KOPT-K1 (cell line): ENCODE measurements around the gene GRWD1.

Source experiments
- H3K27ac ChIP-seq: fragments of 200-600 bp; sonication (generic); 2 replicates; pipeline ENCODE4 v1.5.1; 2016; ENCODE audit warnings: antibody characterized with exemption, mild to moderate bottlenecking, low read depth, low read length; ENCODE audit not compliant: poor library complexity, severe bottlenecking
- H3K36me3 ChIP-seq: fragments of 200-600 bp; sonication (generic); 2 replicates; pipeline ENCODE4 v1.5.1; 2017; ENCODE audit warnings: antibody characterized with exemption, mild to moderate bottlenecking, low read length, moderate library complexity; ENCODE audit not compliant: insufficient read depth
- H3K9me3 ChIP-seq: fragments of 200-600 bp; sonication (generic); 2 replicates; pipeline ENCODE4 v1.5.1; 2017; ENCODE audit warnings: antibody characterized with exemption, low read length, mild to moderate bottlenecking; ENCODE audit not compliant: insufficient read depth, poor library complexity, severe bottlenecking

The GRWD1 gene

DNA sequence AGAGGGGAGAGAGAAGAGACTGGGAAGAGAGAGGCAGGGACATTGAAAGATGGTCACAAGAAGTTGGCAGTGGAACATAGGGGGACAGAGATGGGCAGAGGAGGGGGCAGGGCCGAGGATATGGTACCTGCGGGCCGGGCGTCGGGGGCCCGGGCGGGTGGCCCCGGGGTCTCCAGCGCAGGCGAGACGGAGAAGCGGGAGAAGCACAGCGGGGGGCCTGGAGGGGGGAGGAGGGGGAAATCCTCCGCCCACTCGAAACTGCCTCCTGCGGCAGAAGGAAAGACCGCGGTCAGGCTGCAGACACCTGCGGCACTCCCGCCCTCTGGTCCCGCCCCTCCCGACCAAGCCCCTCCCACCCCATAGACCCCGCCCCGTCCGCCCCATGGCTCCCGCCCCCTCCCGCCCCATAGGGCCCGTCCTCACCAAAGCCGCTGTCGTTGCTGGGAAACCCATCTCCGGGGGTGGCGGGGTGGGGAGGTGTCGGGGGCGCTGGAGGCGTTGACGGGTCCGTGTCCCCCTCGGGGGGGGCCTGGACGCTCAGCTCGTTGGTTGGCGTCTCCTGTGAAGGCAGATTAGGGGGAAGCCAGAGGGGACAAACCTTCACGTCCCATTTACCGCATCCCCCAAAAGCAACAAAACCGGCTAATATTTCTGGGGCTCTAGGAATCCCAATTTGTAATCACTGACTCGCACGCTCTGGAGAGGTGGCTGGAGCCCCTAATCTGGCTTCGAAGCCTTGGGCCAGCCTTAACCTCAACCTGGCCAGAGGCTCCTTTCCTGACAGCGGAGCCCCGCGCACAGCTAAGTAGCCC lies 45.4 kb downstream of the GRWD1 start:
- H3K36me3 ChIP-seq = no peaks in the 10 kb centered on the region
- H3K27ac ChIP-seq = no peak overlapping the region
- no peaks in the 10 kb centered on the region for H3K9me3 ChIP-seq

DNA sequence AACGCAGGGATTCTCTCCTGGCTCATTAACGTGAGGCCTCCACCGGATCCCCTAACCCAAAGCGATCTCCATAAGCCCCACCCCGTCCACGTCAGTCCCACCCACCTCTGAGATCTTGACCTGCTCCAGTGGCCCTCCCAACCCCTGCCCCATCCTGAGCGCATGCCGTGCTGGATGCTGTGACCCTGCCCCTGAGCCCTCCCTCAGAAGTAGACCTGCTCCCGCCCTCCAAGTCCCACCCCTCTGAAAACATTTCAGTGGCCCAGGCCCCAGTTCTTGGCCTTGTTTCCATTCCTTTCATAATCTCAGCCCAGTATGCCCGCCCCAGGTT lies 46.0 kb downstream of the GRWD1 start:
- H3K9me3 ChIP-seq = no peaks in the 10 kb centered on the region
- no peaks in the 10 kb centered on the region for H3K36me3 ChIP-seq
- H3K27ac ChIP-seq = no peak overlapping the region

DNA sequence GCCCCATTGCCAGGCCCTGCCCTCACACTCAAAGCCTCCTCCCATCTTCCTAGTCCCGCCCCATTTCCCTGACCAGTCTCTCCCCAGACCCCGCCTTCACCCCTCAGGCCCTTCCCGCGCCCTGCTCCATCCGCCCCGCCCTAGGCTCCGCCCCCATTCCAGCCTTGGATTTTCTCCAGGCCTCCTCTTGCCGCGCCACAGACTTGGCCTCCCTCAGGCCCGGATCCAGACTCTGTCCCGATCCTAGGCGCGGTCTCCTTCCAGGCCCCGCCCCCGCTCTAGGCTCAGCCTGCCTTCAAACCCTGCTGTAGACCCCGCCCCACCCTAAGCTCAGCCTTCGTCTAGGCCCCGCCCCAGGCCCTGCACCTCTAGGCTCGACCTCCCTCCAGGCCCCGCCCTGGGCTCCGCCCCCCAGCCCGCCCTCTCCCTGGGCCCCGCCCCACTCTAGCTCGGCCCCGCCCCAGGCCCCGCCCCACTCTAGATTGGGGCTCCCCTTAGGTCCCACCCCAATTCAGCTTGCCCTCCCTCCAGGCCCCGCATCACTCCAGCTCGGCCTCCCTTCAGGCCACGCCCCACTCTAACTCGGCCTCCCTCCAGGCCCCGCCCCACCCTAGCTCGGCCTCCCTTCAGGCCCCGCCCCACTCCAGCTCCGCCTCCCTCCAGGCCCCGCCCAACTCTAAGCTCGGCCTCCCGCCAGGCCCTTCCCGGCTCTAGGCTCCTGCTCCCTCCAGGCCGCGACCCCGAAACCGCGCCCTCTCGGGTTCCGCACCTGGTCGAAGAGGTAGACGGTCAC lies 47.3 kb downstream of the GRWD1 start:
- no peaks in the 10 kb centered on the region for H3K36me3 ChIP-seq
- H3K27ac ChIP-seq = no peak overlapping the region

DNA sequence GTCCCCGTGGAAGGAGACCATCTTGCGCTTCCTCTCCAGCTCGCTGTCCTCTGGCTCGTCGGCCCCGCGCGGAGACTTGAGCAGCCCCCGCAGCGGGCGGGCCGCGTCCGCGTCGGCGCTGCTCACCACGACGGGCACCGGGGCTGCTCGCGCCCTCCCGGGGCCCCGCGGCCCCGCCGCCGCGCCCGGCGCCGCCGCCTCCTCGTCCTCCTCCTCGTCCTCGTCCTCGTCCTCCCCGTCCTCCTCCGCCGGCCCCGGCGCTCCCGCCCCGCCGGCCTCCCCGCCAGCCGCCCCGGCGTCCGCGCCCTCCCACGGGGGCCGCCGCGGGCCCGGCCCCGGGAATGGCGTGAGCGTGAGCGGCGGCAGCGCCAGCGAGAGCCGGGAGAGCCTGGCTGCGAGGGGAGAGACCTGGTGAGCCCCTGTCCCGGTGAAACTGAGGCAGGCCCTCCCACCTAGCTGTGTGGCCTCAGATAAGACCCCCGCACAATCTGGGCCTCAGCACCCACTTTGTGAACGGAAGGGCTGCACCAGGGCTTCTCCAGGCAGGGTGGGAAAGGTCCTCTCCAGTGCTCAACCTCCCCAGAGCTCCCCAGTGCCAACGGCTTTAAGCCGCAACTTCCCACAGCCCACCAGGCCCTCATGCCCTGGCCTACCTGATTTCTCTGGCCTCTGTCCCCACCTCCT lies 48.1 kb downstream of the GRWD1 start:
- H3K27ac ChIP-seq = no peak overlapping the region
- H3K9me3 ChIP-seq = no peaks in the 10 kb centered on the region
- no peaks in the 10 kb centered on the region for H3K36me3 ChIP-seq

More for the DNA sequence above, 47.3 kb downstream of the GRWD1 start:
- H3K9me3 ChIP-seq = no peaks in the 10 kb centered on the region

DNA sequence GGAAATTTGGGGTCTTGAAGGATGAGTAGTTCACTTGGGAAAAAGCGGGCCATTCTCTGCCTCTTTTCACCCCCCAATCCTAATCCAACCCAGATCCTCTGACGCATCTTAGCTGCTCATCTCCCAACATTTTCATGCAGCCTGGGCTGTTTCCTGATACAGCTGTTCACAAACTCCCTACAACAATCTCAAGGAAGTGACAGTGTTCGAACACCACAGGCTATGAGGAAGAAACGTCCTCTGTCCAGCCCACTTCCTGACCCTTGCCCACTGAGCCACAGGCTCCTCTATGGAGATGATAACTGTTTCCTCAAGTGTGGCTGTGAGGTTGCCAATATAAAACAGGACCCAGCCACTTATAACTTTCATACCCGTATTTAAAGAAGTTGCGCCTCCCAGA lies 49.6 kb downstream of the GRWD1 start:
- no peaks in the 10 kb centered on the region for H3K9me3 ChIP-seq
- no peak overlapping the region for H3K27ac ChIP-seq
- H3K36me3 ChIP-seq = no peaks in the 10 kb centered on the region

DNA sequence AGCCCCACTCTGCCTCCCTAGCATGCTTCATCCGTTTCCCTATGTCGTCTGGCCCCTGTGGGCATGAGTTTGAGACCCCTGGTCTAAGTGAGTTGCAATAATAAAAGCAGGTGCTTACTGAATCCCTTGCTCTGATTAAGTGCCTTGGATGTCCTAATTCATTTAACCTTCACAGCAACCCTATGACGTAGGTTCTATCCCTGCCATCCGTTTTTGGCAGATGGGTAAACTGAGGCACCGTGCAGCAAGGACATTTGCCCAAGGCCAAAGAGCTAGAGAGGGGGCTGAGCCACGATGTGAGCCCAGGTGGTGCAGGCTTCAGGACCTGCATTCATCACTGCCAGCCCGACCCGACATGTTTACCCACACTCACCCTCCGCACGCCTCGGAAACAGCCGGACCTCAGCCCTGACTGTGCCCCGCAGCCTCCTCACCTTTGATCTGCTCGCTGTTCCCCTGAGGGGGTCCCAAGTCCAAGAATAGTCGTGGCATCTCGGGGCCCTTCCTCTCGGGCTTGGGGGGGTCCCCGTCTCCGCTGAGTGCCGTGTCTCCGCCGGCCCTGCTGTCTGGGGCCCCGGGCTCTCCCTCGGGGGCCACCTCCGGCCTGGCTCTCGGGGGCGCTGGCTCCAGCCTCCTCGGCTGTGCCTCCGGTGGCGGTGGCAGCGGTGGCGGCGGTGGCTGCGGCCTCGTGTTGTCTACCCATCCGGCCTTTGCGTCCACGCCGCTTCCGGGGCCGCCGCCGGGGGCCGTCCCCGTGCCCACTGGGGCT lies 51.4 kb downstream of the GRWD1 start:
- Histone ChIP-seq H3K9me3 (no peaks in the 10 kb centered on the region), H3K27ac (no peak overlapping the region), H3K36me3 (no peaks in the 10 kb centered on the region)

DNA sequence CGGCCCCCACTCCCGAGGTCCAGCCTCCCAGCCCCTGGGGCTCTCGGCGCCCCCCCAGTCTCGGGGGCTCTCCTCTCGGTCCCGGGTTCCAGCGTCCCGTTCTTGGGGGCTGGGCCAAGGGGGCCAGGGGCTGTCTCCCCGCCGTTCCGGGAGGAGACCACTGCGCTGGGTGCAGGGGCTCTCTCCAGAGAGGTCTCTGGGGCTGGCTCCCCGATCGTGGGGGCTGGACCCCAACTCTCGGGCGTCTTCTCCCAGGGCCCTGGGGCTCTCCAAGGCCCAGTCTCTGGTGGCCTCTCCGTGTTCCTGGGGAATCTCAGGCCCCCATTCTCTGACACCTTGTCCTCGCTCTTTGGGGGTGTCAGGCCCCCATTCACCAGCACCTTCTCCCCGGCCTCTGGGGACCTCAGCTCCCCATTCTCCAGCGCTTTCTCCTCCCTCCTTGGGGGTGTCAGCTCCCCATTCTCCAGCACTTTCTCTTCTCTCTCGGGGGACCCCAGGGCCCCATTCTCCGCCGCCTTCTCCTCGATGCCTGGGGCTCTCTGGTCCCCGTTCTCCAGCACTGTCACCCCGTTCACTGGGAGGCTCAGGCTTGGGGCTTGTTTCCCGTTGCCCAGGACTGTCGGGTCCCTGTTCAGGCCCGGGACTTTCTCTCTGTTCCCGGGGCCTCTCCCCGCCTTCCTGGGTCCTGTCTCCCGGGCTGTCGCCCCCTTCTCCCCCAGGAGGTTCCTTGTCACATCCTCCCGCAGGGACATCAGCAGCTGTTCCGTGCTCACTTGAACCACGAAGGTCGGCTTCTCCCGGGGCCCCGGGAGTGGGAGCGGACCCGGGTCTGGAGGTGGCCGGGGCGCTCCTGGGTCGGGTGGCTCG lies 52.2 kb downstream of the GRWD1 start:
- Histone ChIP-seq H3K36me3 (no peaks in the 10 kb centered on the region), H3K9me3 (no peaks in the 10 kb centered on the region), H3K27ac (no peak overlapping the region)

DNA sequence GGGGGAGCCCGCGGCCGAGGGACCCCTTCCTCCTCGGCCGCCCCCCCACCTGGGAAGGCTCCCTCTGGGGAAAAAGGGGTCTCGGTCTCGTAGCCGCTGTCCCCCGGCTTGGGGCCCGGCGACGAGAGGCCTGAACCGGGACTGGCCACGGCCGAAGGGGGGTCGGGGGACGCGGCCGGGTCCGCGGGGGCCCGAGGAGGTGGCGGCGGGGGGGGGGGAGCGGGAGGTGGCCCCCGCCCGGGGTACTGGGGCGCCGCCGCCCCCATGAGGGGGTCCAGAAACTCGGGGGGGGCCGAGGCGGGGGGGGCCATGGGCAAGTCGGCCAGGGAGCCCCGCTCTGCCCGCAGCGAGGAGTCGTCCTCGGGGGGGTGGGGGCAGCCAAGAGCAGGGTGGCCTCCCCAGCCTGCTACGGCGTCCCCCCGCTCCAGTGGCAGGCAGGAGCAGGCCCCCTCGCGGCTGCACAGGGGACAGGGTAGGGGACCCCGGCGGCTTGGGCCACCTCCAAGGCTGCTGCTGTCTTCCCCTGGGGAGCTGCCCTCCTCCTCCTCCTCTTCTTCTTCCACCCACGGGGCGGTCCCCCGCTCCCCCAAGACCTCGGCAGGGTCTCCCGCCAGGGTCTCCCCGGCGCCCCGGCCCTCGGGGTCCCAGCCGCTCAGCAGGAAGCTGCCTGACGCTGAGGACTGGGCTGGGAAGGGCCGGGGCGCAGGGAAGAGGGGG lies 53.0 kb downstream of the GRWD1 start:
- no peaks in the 10 kb centered on the region for H3K36me3 ChIP-seq
- H3K9me3 ChIP-seq = no peaks in the 10 kb centered on the region
- no peak overlapping the region for H3K27ac ChIP-seq

DNA sequence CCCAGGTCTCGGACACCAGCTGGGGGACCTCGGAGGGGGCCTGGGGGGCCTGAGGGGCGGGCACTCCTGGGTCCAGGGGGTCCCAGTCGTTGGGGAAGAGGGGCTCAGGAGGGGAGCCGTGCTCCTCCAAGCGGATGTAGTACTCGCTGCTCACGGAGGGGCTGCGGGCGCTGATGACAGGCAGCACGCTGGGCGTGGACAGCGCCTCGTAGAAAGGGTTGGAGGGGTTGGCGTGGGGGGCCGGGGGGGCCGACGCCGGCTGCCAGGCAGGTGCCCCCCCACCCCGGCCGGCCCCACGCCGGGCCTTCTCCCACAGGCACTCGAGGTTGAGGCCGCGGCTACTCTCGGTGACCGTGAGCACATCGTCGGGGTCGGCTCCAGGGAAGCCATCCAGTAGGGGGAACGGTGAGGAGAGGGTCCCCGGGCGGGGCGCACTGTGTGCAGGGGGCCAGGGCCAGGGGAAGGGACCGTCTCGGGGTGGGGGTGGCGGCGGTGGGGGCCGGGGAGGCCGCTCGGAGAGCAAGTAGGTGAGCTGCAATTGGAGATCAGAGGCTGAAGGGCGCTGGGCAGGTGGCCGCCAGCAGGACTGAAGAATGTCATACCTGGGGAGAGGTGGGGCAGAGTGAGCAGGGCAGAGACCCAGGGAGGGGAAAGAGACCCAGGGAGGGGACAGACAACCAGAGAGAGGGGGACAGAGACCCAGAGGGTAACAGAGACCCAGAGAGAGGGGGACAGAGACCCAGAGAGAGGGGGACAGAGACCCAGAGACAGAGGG lies 53.7 kb downstream of the GRWD1 start:
- H3K36me3 ChIP-seq = no peaks in the 10 kb centered on the region
- no peaks in the 10 kb centered on the region for H3K9me3 ChIP-seq
- H3K27ac ChIP-seq = no peak overlapping the region

DNA sequence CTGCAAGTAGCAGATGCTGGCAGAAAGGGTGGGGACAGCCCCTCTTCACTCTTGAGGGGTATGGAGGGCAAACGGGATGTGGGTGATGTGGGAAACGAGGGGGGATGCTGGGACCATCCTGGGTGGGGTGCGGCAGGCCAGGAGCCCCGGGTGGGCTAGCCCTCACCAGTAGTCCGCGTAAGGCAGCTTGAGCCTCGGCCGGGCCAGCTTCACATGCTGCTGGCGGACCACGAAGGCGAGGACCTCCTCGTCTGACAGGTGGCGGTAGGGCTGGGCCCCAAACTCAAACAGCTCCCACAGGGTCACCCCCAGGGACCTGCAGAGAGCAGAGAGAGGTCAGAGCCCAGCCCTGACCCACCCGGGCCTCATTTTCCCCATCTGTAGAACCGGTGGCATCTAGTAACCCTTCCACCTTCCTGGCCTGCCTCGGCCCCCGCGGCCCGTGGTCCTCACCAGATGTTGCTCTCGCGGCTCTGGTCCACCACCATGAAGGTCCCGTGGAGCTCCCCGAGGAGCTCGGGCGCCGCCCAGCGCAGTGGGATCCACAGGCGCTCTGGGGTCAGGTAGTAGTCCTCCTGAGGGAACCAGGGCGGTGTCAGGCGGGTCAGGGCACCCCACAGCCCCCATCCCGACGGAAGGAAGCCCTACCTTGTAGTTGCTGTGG lies 55.2 kb downstream of the GRWD1 start:
- Histone ChIP-seq H3K27ac (no peak overlapping the region), H3K9me3 (no peaks in the 10 kb centered on the region), H3K36me3 (no peaks in the 10 kb centered on the region)

DNA sequence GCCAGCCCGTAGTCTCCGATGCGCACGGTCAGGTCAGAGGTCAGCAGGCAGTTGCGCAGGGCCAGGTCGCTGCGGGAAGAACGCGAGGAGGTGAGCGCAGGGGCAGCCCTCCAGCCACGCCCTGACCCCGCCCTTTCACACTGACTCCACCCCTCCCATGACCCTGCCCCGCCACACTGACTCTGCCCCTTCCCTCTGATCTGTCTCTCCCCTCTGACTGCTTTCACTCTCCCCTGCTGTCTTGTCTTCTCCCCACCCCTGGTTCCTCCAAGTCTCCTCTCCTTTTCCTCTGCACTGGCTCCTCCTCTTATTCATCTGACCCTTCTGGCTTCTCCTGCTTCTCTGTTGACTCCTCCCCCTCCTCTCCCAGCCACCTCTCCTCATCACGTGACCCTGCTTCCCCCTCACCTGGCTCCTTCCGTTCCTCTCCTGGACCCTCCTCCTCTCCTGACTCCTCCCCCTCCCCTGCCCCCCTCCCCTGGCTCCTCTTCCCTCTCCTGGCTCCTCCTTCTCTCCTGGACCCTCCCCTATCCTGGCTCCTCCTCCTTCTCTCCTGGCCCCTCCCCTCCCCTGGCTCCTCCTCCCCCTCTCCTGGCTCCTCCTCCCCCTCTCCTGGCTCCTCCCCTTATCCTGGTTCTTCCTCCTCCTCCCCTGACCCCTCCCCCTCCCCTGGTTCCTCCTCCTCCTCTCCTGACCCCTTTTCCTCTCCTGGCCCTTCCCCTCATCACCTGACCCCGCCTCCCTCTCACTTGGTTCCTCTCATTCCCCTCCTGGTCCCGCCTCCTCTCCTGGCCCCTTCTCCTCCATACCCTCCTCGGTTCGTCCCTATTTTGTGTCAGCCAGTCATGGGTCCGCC lies 55.9 kb downstream of the GRWD1 start:
- Histone ChIP-seq H3K36me3 (no peaks in the 10 kb centered on the region), H3K27ac (no peak overlapping the region), H3K9me3 (no peaks in the 10 kb centered on the region)
